K562 (cell line): ENCODE data around the gene SERTAD1. TPM values are rescaled to one million over a fixed set of nuclear protein-coding genes. Genes with fewer than 3 reads are reported as not detected.

ENCODE experiments used
- GABPB2 ChIP-seq: fragments of 250-450 bp; sonication (Bioruptor Pico); conservative IDR thresholded peaks from 2 replicates; pipeline ENCODE4 v1.5.1; 2021; ENCODE audit warnings: mild to moderate bottlenecking
- HEY1 ChIP-seq: fragments of 250-450 bp; sonication (Bioruptor Pico); IDR thresholded peaks from 2 replicates; pipeline ENCODE4 v1.5.0; 2020; ENCODE audit warnings: mild to moderate bottlenecking, moderate library complexity, borderline replicate concordance
- HNRNPH1 ChIP-seq: fragments of 200-400 bp; formaldehyde crosslinking; optimal IDR thresholded peaks from 2 replicates; pipeline ENCODE3; 2017; ENCODE audit warnings: low read depth, mild to moderate bottlenecking, low read length, moderate library complexity
- KDM1A ChIP-seq, 2 experiments: fragments of 450-650 bp; IDR thresholded peaks; 2 replicates each; pipeline ENCODE4 v1.6.1; 2016; ENCODE audit warnings: mild to moderate bottlenecking in 2 of 2
- RBFOX2 ChIP-seq: fragments of 200-400 bp; formaldehyde crosslinking; IDR thresholded peaks from 2 replicates; pipeline ENCODE4 v1.6.1; 2017; ENCODE audit warnings: low read depth, mild to moderate bottlenecking, low read length, moderate library complexity
- RBM22 ChIP-seq: fragments of 200-400 bp; formaldehyde crosslinking; IDR thresholded peaks from 2 replicates; pipeline ENCODE4 v1.6.1; 2018; ENCODE audit warnings: low read length, low read depth; ENCODE audit not compliant: poor library complexity, severe bottlenecking
- SMAD3 ChIP-seq: fragments of 450-650 bp; formaldehyde crosslinking; conservative IDR thresholded peaks from 2 replicates; pipeline ENCODE4 v1.4.0; 2020; ENCODE audit warnings: mild to moderate bottlenecking
- SMARCA4 ChIP-seq: fragments of 450-650 bp; IDR thresholded peaks from 2 replicates; pipeline ENCODE4 v1.6.1; 2016
- SMARCA5 ChIP-seq: fragments of 450-650 bp; IDR thresholded peaks from 2 replicates; pipeline ENCODE4 v1.6.1; 2016
- SMARCB1 ChIP-seq: IDR thresholded peaks from 2 replicates; pipeline ENCODE4 v1.6.1; 2011; ENCODE audit warnings: improper control_type of control experiment, low read depth; ENCODE audit not compliant: insufficient read length
- STAT5A ChIP-seq: IDR thresholded peaks from 2 replicates; pipeline ENCODE4 v1.6.1; 2012; ENCODE audit warnings: low read length, inconsistent platforms, borderline replicate concordance
- TFAP4 ChIP-seq: sonication (generic); formaldehyde crosslinking; IDR thresholded peaks from 2 replicates; pipeline ENCODE4 v1.8.0; 2022; ENCODE audit warnings: missing genetic modification reagents, mild to moderate bottlenecking, moderate library complexity, borderline replicate concordance
- ZBTB12 ChIP-seq: fragments of 250-450 bp; sonication (Bioruptor Pico); IDR thresholded peaks from 2 replicates; pipeline ENCODE4 v1.4.0; 2020
- ZNF134 ChIP-seq: fragments of 250-450 bp; sonication (Bioruptor Pico); conservative IDR thresholded peaks from 2 replicates; pipeline ENCODE4 v1.4.0; 2020
- ZNF318 ChIP-seq, 2 experiments: fragments of 450-650 bp; IDR thresholded peaks; 2 replicates each; pipeline ENCODE4 v1.6.1; 2016; ENCODE audit warnings: mild to moderate bottlenecking in 2 of 2, borderline replicate concordance in 1 of 2, low read depth in 1 of 2, moderate library complexity in 1 of 2
- ZNF41 ChIP-seq: fragments of 250-450 bp; sonication (Bioruptor Pico); conservative IDR thresholded peaks from 2 replicates; pipeline ENCODE4 v1.4.0; 2020; ENCODE audit warnings: mild to moderate bottlenecking
- polyA plus RNA-seq, 8 experiments: library from polyadenylated mRNA; depleted of rRNA in 4 of 8; stranded (reverse) in 5 of 8; unstranded in 3 of 8; fragments of >200 nt; fragmentation: Nextera tagmentation in 2 of 8; fragmentation: Illumina TruSeq in 1 of 8; extraction: Ambion mirVana in 2 of 8; extraction: Trizol in 1 of 8; gene quantifications; 2 replicates each; pipeline versions ENCODE4 v1.2.1 to v1.2.3, GENCODE V29; 2011 to 2014; ENCODE audit warnings: inconsistent platforms in 1 of 8, missing spikeins in 1 of 8
- total RNA-seq, 7 experiments: library from RNA; depleted of rRNA in 6 of 7; stranded (reverse); fragments of >200 nt in 6 of 7; fragmentation: Illumina TruSeq in 2 of 7; extraction: Trizol in 2 of 7; gene quantifications; 2 replicates each; pipeline versions ENCODE4 v1.2.1 to v1.2.3, GENCODE V29; 2011 to 2021; ENCODE audit warnings: low replicate concordance in 1 of 7

Gene SERTAD1
- total and polyA plus RNA-seq, 9 of the 15 experiments (the other 6 are each of a cell fraction or from before 2014, with no cell fraction given): 0.15 to 8.7 (median 4.9) TPM

GRCh38 chr19:40407714-40408597 lies 17.8 kb downstream of the SERTAD1 start (continued):
- TF ChIP-seq ZNF318 (IDR thresholded peaks at IDR 0.05; ENCODE audit: borderline replicate concordance in 1 of 2, low read depth in 1 of 2) (no peak), SMAD3 (CRISPR knock-in tag) (no peak), RBFOX2 (no peak), ZNF134 (CRISPR knock-in tag) (no peak), HNRNPH1 (no peak), TFAP4 (CRISPR knock-in tag) (peak; percentile 49; the same call in 1 of the 2 replicates), STAT5A (no peak), ZBTB12 (CRISPR knock-in tag) (no peak), RBM22 (no peak), SMARCA4 (peak; percentile 51; the same call in 1 of the 2 replicates), SMARCA5 (no peak), ZNF41 (no peak), SMARCB1 (no peak), KDM1A (IDR thresholded peaks at IDR 0.05) (peak in 1 of 2 experiments; percentile 69; a peak in 2 of 4 replicates), GABPB2 (CRISPR knock-in tag) (no peak), HEY1 (CRISPR knock-in tag) (no peak)
